Uterus (tissue), 4 donors: Measurements from ENCODE around the gene SCUBE1. TPM values are rescaled to one million over a fixed set of nuclear protein-coding genes. Genes with fewer than 3 reads are reported as not detected.

Source experiments
- DNase-seq, 2 donors: peaks; one replicate each; pipeline ENCODE4 v3.0.0-alpha.2; 2019 to 2020
- H3K27ac ChIP-seq, 2 donors: fragments of 200-600 bp; sonication (generic); 1 replicate in 1 of 2; 2 replicates in 1 of 2; pipeline ENCODE4 v1.5.1; 2016 to 2018
- H3K27me3 ChIP-seq, 2 donors: fragments of 200-600 bp; sonication (generic); one replicate each; pipeline ENCODE4 v1.5.1; 2018 to 2019; ENCODE audit warnings: control low read depth in 1 of 2
- H3K36me3 ChIP-seq, 2 donors: fragments of 200-600 bp; sonication (generic); one replicate each; pipeline ENCODE4 v1.5.1; 2019; ENCODE audit warnings: control low read depth in 1 of 2
- H3K4me1 ChIP-seq, 2 donors: fragments of 200-600 bp; sonication (generic); one replicate each; pipeline ENCODE4 v1.5.1; 2018 to 2019; ENCODE audit warnings: control low read depth in 1 of 2
- H3K4me3 ChIP-seq, 2 donors: fragments of 200-600 bp; sonication (generic); 1 replicate in 1 of 2; 2 replicates in 1 of 2; pipeline ENCODE4 v1.5.1; 2018 to 2019; ENCODE audit warnings: mild to moderate bottlenecking in 1 of 2
- H3K9me3 ChIP-seq, 2 donors: fragments of 200-600 bp; sonication (generic); one replicate each; pipeline ENCODE4 v1.5.1; 2019; ENCODE audit warnings: control low read depth in 1 of 2
- POLR2A ChIP-seq, 2 donors: fragments of 450-650 bp; IDR thresholded peaks; one replicate each; pipeline ENCODE4 v1.6.1; 2016; ENCODE audit warnings: antibody characterized with exemption in 2 of 2, mild to moderate bottlenecking in 1 of 2, moderate library complexity in 1 of 2
- intact Hi-C: fragments of 100-400 bp; cut with DNase I; formaldehyde crosslinking; loops from one replicate; pipeline ENCODE4 v1.15.1; 2023; ENCODE audit warnings: low total_unique reads
- total RNA-seq, 4 donors: library from RNA; depleted of rRNA in 3 of 4; stranded (reverse); fragments of >200 nt in 3 of 4; gene quantifications; one replicate each; pipeline versions ENCODE4 v1.1.0 to v1.2.4, GENCODE V29; 2014 to 2023
- TF ChIP-seq, protein P1 (sequence below), 4 experiments: fragments of 200-600 bp in 2 of 4; fragments of 450-650 bp in 2 of 4; sonication (generic) in 2 of 4; IDR thresholded peaks; one replicate each; pipeline ENCODE4 v1.5.1; 2016 to 2019; ENCODE audit warnings: antibody characterized with exemption in 4 of 4, mild to moderate bottlenecking in 2 of 4, moderate library complexity in 1 of 4
- donor health status: DM: yes; HTN: yes; CAD: no.

The SCUBE1 gene
- total RNA-seq, 4 donors from 2014 or later = 0.14 to 1.7 (median 0.26) TPM; not detected in 1

DNA sequence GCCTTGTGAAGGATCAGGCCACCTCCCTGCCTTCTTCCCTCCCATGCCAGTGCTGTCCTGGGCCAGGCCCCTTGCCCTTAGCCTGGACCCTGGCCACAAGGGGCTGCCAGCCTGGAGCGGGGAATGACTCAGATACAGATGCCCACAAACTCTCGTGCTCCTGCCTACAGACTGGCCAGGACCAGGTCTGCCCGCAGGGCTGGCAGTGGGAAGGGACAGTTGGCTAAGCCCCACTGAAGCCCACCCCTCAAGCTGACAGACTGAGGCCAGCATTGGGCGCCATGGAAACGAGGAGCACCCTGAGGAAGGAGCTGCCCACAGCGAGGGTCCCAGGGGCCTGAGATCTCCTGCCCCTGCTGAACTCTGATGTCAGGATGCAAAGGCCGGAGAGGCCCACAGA lies 14.1 kb downstream of the SCUBE1 start:
- Histone ChIP-seq H3K4me3 (no peak overlapping the region), H3K27me3 (no peaks in the 10 kb centered on the region), H3K36me3 (no peaks in the 10 kb centered on the region), H3K27ac (no peak overlapping the region), H3K4me1 (no peaks in the 10 kb centered on the region), H3K9me3 (no peaks in the 10 kb centered on the region)
- intact Hi-C loops = no loop called here
- no peak for DNase-seq
- TF ChIP-seq, protein P1, sequence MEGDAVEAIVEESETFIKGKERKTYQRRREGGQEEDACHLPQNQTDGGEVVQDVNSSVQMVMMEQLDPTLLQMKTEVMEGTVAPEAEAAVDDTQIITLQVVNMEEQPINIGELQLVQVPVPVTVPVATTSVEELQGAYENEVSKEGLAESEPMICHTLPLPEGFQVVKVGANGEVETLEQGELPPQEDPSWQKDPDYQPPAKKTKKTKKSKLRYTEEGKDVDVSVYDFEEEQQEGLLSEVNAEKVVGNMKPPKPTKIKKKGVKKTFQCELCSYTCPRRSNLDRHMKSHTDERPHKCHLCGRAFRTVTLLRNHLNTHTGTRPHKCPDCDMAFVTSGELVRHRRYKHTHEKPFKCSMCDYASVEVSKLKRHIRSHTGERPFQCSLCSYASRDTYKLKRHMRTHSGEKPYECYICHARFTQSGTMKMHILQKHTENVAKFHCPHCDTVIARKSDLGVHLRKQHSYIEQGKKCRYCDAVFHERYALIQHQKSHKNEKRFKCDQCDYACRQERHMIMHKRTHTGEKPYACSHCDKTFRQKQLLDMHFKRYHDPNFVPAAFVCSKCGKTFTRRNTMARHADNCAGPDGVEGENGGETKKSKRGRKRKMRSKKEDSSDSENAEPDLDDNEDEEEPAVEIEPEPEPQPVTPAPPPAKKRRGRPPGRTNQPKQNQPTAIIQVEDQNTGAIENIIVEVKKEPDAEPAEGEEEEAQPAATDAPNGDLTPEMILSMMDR (IDR thresholded peaks at IDR 0.05) = no peak
- TF ChIP-seq POLR2A (IDR thresholded peaks at IDR 0.05) = no peak

DNA sequence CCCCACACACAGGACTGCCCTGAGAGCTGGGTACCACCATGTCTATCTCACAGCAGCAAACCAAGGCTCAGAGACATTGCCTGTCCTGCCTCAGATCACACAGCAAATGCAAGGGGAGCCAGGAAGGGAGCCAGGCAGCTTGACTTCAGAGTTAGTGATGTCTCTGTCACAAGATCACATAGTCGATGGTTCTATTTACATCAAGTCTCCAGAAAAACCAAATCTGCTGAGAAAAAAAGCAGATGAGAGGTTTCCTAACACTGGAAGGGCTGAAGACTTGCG lies 16.1 kb downstream of the SCUBE1 start:
- intact Hi-C loops = no loop called here
- no peaks in the 10 kb centered on the region for H3K27me3 ChIP-seq
- H3K4me3 ChIP-seq = no peak overlapping the region
- no peak for DNase-seq
- H3K9me3 ChIP-seq = no peaks in the 10 kb centered on the region
- TF ChIP-seq, protein P1 (IDR thresholded peaks at IDR 0.05) = no peak
- no peak for TF ChIP-seq POLR2A (IDR thresholded peaks at IDR 0.05)
- H3K27ac ChIP-seq = no peak overlapping the region
- H3K4me1 ChIP-seq = no peaks in the 10 kb centered on the region
- H3K36me3 ChIP-seq = no peaks in the 10 kb centered on the region

DNA sequence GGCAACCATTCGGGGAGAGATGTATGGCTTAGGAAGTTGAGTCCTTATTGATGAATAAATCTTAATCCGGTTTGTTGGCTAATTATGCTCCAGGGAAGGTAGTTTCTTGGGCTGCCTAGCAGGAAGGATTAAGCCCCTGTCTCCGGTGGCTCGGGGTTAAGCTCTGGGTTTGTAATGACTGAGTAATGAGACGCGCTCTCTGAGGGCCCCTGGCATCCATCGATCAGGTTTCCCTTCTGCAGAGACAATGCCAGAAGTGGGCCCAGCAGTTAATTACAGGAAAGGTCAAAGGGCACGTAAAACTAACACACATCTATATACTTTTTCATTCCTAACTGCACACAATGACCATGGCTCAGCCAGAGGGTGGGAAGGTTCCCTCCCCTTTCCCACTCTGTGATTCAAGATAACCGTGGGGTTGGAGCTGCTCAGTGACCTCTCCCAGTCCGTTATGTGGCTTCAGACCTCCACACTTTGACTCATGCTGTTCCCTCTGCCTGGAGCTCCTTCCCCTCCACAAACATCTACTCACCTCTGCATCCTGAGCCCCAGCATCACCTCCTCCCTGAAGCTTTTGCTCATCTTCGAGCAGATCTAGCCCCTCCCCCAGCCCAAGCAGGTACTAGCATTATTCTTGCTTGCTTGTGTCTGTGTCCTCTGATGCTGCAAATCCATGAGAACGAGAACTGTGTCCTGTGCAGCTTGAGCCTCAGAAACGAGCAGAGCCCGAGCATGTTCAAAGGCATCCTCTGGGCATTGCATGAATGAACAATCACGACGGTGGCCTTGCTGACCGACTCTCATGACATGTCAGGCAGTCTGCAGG lies 16.6 kb downstream of the SCUBE1 start:
- Histone ChIP-seq H3K27me3 (no peaks in the 10 kb centered on the region), H3K27ac (no peak overlapping the region), H3K4me3 (no peak overlapping the region), H3K4me1 (no peaks in the 10 kb centered on the region), H3K36me3 (no peaks in the 10 kb centered on the region), H3K9me3 (no peaks in the 10 kb centered on the region)
- TF ChIP-seq, protein P1 (IDR thresholded peaks at IDR 0.05) = no peak
- no peak for TF ChIP-seq POLR2A (IDR thresholded peaks at IDR 0.05)
- no peak for DNase-seq
- intact Hi-C loops = no loop called here

DNA sequence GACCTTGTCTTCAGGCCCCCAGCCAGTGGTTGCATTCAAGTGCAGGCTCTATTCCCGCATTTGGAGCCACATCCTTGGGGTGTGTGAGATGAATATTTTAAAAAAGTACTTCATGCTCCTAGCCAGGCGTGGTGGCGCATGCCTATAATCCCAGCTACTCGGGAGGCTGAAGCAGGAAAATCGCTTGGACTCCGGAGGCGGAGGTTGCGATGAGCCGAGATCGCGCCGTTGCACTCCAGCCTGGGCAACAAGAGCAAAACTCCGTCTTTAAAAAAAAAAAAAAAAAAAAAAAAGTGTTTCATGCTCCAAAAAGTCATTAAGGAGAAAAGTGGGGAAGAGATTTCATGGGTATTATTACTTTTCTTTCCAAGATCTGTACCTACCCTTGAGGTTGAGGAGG lies 18.0 kb downstream of the SCUBE1 start:
- Histone ChIP-seq H3K27ac (no peak overlapping the region), H3K4me1 (no peaks in the 10 kb centered on the region), H3K27me3 (no peaks in the 10 kb centered on the region), H3K36me3 (no peaks in the 10 kb centered on the region), H3K9me3 (no peaks in the 10 kb centered on the region), H3K4me3 (no peak overlapping the region)
- DNase-seq = no peak
- intact Hi-C loops = no loop called here
- no peak for TF ChIP-seq POLR2A (IDR thresholded peaks at IDR 0.05)
- TF ChIP-seq, protein P1 (IDR thresholded peaks at IDR 0.05) = no peak

DNA sequence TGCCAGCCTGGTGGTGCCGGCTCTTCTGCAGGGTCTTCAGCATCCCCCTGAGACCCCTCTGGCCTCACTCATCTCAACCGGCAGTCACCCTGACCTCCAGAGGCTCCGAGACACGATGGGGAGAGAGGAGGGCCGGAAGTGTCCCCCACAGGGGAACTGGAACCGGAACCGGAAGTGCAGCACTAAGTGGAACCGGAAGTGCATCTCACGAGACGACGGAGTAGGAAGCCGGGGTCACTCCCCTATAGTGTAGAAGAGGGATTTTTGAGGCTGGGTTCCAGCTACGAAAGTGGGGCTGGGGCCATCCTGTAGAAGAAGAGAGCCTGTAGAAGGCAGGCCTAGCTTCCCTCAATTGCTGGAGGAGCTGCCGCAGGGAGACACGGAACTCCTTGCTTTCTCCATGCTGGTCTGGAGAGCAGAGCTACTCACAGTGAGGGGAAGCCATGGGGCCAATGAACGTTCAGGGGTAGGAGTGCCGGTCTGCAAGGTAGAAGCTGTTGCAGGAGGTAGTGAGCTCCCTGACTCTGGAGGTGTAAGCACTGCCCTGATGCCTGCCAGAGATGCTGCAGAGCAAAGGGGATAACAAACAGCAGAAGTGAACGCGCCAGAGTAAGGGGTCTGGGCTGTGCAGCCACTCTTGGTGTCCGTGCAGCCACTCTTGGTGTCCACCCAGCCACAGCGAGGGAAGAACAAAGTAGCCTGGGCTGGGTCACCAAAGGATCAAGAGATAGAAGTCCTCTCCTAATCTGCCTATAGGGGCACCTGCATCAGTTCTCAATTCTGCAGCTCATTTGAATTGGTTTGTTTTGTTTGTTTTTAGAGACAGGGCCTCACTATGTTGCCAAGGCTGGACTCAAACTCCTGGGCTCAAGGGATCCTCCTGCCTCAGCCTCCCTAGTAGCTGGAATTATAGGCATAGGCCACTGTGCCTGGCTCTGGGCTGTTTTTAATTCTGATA lies 21.9 kb downstream of the SCUBE1 start:
- no peak overlapping the region for H3K27ac ChIP-seq

More for the DNA sequence above, 21.9 kb downstream of the SCUBE1 start:
- DNase-seq = no peak
- TF ChIP-seq, protein P1 (IDR thresholded peaks at IDR 0.05) = no peak
- TF ChIP-seq POLR2A (IDR thresholded peaks at IDR 0.05) = no peak
- no peaks in the 10 kb centered on the region for H3K27me3 ChIP-seq
- intact Hi-C loops = no loop called here
- no peaks in the 10 kb centered on the region for H3K4me1 ChIP-seq
- H3K4me3 ChIP-seq = no peak overlapping the region
- H3K9me3 ChIP-seq = no peaks in the 10 kb centered on the region
- no peaks in the 10 kb centered on the region for H3K36me3 ChIP-seq
